Measurements from ENCODE around the gene STARD9.
A peak's percentile ranks its signal among the peaks of the same experiment; 100 is the strongest.
"Not testable (repeated sequence)": the region's sequence is repeated elsewhere in the genome, so short reads cannot be mapped to it uniquely, and the experiment has no call there.

The STARD9 gene

GRCh38 chr15:42575188-42576039 lies at the start of gene STARD9:
TSS of gene STARD9 (plus strand) at chr15:42575606. CDS start at chr15:42575716, 110 bp downstream.
- FAIRE-seq: peak; percentile 93

GRCh38 chr15:42528970-42529369 lies 46.4 kb upstream of the STARD9 start:
- no peak for FAIRE-seq

- FAIRE-seq: no peak
Measured at GRCh38 chr15:42533246-42533645, 42.2 kb upstream of the STARD9 start.

GRCh38 chr15:42544853-42545629 lies 30.4 kb upstream of the STARD9 start:
- FAIRE-seq: no peak

- no peak for FAIRE-seq
Measured at GRCh38 chr15:42547918-42548248, 27.5 kb upstream of the STARD9 start.

GRCh38 chr15:42548249-42549031 lies 27.0 kb upstream of the STARD9 start, which contains the start of the genes HAUS2 and LRRC57:
TSS of gene HAUS2 (plus strand) at chr15:42548838. CDS start at chr15:42548873, 35 bp downstream.
TSS of gene LRRC57 (minus strand) at chr15:42548793. CDS start at chr15:42548434, 359 bp downstream.
- FAIRE-seq: no peak

GRCh38 chr15:42549032-42549491 lies 26.3 kb upstream of the STARD9 start:
- FAIRE-seq: no peak

GRCh38 chr15:42549741-42550392 lies 25.5 kb upstream of the STARD9 start:
- FAIRE-seq: no peak

DNA sequence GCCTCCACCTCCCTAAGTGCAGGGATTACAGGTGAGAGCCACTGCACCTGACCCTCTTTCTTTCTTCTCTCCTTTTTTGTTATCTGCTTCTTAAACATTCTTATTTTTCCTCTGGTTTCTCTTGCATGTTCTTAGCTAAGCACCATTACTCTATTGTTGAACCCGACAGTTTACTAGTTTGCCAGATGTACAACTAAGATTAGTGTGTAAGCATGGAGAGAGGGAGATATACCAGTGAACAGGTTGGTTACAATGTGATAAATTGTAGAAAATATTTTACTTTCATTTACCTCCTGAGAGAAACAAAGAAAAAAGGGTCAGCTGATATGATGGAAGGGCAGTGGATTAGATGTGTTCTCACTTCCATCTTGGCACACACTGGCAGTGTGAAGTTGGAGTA lies 21.9 kb upstream of the STARD9 start:
- no peak for FAIRE-seq

GRCh38 chr15:42556550-42557207 lies 18.7 kb upstream of the STARD9 start:
- not testable (repeated sequence) for FAIRE-seq

DNA sequence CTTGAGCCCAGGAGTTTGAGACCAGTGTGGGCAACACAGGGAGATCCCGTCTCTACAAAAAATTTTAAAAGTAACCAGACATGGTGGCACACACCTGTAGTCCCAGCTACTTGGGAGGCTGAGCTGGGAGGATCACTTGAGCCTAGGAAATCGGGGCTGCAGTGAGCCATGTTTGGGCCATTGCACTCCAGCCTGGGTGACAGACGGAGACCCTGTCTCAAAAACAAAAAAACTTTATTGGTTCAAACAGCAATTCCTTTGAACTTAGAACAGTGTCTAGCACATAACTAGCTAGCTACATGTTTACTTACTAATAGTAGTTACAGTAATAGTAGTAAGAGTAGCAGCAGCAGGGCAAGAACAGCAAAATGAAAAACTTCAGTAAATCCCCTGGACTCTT lies 16.7 kb upstream of the STARD9 start:
- FAIRE-seq: no peak

- no peak for FAIRE-seq
Measured at GRCh38 chr15:42576040-42576594, 711 bp downstream of the STARD9 start.

DNA sequence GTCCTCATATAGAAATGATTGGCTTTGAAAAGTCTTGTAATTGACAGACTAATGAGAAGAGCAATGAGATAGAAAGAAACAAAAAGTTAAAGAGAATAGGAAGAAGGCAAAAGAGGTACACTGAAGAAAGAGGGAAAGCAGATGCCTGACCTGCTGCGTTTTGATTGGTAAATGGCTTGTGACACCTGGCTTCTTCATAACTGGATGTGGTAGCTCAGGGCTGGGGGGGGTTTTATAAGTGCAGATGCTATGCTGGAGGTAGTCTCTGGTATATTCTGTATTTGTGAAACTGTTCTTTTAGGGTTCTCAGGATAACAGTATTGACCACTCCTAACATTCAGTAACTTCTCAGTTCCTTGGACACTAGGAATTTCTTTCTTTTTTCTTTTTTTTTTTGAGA lies 1.4 kb downstream of the STARD9 start:
- no peak for FAIRE-seq

DNA sequence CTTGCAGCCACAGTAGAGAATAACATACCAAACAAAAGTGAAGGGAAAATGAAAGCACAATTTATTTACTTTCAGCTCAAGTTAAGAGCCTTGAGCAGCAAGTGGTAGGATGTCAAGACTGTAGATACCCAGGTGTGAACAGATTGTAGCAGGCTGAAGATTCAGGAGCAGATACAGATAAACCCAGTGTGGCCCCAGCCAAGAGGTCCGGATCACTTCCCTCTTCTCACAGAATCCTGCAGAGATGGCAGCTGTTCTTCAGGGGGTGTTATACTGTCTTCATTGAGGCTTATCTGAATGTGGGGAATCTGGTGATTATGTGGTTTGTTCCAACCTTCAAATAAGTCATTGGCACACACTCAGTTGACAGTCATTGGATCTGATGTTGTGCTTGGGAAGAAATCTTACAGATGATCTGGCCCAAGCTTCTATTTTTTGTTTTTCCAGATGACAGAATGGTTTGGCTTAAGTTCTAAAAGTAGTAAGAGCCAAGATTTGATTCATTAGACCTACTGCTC lies 2.2 kb downstream of the STARD9 start:
- FAIRE-seq: no peak

DNA sequence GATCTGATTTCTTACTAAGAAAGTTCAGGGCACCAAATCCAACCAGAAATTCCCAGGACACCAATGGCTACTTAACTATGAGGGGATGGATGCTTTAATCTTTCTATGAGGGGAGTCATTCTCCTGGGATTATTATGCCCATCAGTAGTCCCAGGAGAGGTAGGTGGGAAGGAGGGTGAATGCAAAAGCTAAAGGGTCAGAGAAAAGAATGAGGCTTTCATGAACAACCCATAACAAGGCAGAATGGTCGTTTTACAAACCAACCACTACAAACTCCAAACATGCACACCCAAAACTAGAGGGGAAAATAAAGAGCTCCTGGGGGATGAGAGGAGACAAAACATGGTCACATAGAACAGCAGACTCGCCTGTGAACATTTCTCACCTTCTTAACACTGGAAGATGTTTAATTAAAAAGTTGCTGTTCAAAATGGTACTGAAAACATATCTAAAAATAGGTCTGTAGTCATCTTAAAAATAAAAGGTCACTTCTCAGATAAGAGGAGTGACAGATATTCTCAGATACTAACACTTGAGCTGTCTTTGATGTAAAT lies 3.7 kb downstream of the STARD9 start:
- FAIRE-seq: no peak

DNA sequence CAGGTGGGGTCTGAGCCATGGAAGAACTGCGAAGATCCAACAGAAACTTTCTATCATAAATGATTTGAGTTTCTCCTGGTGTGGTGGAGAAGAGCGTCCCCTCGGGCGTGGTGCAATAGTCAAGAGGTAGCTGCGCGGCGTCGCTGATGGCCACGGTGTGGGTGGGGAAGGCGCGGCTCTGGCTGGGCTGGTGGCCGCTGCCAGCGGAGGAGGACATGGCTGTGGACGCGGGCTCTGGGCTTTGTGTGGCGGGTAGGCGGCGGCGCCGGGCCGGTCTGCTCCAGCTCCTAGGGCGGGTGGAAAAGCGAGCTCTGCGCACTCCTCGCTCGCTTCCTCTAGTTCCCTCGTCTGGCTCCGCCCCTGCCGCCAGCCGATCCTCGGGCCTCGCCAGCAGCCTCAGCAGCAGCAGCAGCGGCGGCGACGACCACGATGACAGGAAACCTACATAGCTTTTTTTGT lies 5.9 kb downstream of the STARD9 start:
- no peak for FAIRE-seq

DNA sequence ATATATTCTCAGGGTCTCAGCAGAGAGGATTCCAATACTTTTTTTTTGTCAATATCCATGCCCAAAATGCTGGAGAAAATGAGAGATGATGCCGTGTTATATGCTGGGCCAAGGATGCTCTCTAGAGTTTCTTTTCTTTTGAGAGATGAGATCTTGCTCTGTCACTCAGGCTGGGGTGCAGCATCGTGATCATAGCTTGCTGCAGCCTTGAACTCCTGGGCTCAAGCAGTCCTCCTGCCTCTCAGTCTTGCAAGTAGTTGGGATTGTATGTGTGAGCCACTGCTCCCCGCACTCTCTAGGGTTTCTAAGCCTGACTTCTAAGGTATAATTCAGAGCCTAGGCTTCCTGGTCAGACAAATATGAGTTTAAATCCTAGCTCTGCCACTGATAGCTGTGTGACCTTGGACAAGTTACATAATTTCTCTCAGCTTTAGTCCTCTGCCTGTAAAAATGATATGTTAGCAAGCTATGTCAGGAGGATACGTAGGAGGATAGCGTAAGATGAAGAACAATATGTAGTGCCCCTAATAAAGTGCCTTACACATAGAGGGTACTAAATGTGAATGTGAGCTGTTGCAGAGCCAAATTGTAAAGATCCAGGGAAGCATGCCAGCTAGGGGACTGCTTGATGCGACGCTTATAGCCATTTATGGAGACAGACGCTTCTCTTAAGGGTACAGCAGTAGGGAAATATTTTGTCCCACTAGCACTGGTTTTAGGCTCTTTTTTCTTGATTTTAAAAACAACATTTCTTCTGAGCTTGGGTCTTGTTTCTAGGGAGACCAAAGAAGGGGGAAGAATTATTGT lies 7.4 kb downstream of the STARD9 start:
- FAIRE-seq: no peak

GRCh38 chr15:42584031-42584765 lies 8.8 kb downstream of the STARD9 start:
- no peak for FAIRE-seq

DNA sequence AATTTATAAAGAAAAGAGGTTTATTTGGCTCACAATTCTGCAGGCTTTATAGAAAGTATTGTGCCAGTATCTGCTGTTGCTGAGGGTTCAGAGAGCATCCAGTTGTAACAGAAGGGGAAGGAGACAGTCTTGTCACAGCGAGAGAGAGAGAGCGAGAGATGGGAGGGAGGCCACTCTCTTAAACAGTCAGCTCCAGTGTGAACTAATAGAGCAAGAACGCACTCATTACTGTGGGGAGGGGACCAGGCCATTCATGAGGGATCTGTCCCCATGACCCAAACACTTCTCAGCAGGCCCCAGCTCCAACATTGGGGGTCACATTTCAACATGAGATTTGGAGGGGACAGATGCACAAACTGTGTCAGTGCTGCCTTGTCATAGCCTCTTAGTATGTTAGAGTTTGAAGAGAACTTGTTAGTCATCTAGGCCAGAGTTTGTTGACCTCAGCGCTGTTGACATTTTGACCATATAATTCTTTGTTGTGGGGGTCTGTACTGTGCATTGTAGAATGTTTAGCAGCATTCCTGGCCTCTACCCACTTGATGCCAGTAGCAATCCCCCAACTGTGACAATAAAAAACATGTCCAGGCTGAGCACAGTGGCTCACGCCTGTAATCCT lies 15.3 kb downstream of the STARD9 start:
- no peak for FAIRE-seq
